GM18502 (cell line): ENCODE measurements around the gene RBBP6.

ENCODE experiments used
- ATAC-seq: cut with Tn5 transposase; IDR thresholded peaks from one replicate; pipeline ENCODE4 v1.9.1; 2021; ENCODE audit warnings: mild to moderate bottlenecking; ENCODE audit not compliant: unreplicated experiment, poor library complexity

The RBBP6 gene

GRCh38 chr16:24524855-24525677 is 14.3 kb upstream of the RBBP6 start:
- ATAC-seq, result no peak

DNA sequence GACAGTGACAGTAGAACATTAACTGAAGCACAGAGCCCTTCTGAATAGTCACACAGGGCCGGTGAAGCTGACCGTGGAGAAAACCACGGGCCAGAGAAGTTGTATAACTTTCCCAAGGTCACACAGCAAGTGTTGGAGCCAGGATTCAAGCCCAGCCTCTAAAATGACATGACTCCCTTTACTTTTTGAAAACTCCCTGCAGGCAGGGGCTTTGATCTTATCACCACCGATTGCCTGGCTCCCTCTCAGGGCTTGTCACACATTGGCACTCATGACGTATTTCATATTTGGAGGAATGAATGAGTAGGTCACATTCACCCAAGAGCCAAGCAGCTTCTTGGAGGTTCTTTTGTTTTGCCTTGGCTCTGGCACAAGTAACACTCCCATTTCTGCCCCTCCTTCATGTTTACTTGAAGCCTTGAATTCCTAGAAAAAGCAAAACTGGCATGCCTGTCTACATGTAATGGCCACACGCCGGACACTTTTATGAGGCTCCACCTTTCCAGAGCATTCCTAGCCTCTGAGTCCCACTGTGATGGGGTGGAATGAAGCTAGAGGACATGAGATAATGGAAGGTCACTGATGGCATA is 13.3 kb upstream of the RBBP6 start:
- no peak for ATAC-seq

DNA sequence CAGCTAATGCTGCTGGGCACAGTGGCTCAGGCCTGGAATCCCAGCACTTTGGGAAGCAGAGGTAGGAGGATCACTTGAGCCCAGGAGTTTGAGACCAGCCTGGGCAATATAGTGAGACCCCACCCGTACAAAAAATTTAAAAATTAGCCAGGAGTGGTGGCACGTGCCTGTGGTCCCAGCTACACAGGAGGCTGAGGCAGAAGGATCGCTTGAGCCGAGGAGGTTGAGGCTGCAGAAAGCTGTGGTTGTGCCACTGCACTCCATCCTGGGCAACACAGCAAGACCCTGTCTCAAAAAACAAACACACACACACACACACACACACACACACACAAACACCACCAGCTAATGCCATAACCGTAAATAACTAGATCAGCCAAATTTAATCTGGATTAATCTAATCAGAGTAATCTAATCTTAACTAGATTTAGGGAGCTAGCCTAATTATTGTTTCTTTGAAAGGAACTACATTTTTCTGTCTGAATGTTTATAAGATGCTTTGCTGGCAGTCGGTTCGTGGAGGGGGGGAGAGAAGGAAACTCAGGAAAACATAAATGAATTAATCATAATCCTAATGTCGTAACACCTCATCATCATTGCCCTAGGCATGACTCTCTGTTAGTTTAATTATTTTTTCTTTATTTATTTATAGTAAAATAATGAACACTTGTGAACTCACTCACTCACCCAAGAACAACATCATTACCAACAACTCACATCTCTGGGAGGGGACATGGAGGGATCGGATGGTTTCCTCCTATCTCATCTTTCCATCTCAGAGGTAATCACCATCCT is 12.5 kb upstream of the RBBP6 start:
- no peak for ATAC-seq

- no peak for ATAC-seq
Measured at GRCh38 chr16:24531166-24531565, 8.2 kb upstream of the RBBP6 start.

- ATAC-seq, result no peak
Measured at GRCh38 chr16:24534620-24535019, 4.7 kb upstream of the RBBP6 start.

DNA sequence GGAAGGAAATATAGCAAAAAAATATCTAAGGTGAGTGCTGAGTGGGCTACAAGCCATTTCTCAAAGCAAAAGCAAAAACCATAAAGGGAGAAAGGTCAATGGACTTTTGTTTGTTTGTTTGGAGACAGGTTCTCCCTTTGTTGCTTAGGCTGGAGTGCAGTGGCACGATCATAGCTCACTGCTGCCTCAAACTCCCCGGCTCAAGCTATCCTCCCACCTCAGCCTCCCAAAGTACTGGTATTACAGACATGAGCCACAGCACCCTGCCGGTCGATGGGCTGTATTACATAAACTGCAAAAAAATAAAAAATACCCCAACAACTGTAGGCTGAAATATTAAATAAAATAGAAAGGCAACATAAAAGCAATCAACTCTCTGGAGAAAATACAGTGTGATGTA is 3.5 kb upstream of the RBBP6 start:
- ATAC-seq, result no peak

- ATAC-seq, result no peak
Measured at GRCh38 chr16:24536671-24537070, 2.7 kb upstream of the RBBP6 start.

- no peak for ATAC-seq
Measured at GRCh38 chr16:24537474-24538337, 1.7 kb upstream of the RBBP6 start.

DNA sequence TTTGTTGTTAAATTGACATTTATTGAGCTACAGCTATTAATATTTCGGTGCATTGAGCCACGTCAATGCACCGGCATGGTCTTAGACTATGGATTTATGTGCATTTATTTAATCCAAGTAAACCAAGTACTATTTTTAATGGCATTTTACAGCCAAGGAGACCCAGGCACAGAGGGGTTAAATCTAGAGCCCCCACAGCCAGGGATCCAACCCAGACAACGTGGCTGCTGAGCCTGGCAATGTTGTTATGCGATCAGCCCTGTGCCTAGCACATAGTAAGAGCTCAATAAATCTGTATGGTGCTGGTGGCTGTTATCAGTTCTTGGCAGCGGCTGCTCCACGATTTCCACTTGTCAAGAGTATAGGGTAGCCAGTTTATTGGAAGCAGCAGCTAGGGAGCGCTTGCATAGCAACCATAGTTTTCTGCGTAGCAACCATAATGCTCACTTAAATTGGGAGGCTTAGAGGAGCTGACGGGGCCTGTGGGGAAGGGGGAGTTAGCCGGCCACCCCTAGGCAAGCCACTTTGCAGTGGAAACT is 541 bp upstream of the RBBP6 start:
- no peak for ATAC-seq

DNA sequence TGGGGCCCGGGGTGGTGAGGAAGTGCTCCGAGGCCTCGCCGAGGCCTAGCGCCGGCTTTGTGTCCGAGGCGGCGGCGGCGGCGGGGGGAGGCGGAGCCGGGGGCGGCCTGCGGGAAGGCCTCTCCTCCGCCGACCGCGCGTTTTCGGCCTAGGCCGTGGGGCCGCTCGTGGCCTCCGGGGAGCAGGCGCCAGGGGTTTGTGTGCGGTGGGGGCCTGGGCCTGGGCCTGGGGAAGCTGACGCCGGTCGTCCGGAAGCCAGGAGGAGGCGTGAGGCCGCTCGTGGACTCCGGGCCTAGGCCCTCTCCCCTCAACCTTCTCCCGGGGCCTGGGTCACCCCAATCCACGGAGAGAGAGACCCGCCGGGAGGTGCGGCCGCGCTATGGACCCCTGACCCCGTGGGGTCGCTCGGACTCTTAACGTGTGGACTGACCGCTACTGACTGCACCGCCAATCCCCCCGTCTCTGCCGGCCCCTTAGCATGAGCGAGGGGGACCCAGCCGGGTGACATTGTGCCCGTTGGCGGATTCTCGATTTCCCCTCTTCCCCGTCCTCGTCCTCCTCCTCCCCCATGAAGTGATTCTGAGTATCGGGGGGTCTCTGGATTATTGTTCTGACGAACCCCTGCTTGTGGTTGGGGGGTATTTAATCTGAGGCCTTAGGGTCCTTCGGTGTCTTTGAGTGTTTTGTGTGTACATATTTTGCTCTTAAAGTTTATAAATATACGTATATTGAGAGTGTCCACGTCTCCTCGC is 660 bp downstream of the RBBP6 start:
- ATAC-seq, result peak; percentile 38

DNA sequence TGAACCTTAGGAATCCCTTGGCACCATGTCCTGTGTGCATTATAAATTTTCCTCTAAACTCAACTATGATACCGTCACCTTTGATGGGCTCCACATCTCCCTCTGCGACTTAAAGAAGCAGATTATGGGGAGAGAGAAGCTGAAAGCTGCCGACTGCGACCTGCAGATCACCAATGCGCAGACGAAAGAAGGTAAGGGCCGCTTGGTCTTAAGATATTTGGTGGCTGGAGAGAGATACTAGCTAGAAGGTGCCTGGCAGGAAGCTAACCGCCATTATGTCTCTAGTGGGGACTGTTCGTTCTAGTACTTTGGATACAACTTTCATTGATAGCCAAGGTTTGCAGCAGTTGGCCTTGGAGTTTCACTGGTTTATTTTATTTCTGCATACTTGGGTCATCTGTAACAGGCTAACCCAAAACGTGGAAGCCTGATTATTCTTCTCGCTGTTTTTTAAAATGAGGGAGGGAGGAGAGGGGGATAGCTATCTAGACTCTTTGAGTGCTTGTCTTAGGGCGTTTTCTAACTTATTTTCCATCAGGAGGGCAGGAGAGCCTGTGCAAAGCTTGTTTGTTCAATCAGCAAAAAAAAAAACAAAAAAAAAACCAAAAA is 1.3 kb downstream of the RBBP6 start:
- ATAC-seq, result no peak

DNA sequence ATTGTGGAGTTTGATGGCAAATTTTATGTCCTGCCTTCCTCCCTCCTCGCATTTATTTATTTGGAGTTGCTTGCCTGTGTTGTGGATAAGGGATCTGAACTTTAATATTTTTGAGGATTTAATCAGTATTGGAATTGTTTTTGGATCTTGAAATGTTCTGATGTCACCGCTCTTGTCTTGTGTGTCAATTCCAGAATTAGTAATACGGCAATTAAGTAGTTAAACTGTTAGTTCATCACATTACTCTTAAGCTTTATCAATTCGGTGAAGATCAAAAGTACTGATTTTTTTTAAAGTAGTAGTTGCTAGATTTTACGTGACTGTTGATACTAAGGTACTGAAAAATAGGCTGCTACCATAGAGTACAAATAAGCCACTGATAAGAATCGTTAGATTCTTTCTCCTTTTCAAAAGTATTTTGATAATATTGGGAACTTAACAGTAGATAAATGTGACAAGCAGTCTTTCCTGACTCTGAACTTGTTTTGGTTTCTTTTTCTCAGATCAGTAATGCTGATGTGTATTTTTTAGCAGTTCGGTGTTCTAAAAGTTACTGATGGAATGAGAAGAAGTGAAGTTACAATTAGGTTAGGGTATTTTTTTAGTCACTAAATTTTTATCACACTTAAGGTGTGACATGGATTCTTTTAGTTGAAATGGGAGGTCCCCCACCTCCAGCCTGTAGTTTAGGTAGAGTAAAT is 2.0 kb downstream of the RBBP6 start:
- ATAC-seq, result no peak

DNA sequence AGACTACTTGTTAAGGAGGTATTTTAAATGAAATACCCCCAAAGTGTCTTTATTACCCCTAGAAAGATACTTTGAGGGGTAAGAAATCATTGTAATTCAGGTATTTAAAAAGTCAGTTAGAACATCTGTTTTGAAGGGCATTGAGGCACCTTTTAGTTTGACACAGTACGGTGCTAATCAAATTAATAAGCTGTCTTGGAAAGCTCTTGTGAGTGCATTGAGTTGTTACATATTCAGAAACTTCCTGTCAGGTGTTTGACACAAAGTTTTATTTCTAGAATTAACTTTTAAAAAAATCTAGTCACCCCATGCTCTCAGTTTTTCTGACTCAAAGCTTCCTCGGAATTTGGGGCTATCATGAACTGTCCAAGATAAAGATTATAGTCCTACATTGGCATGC is 4.6 kb downstream of the RBBP6 start:
- no peak for ATAC-seq

DNA sequence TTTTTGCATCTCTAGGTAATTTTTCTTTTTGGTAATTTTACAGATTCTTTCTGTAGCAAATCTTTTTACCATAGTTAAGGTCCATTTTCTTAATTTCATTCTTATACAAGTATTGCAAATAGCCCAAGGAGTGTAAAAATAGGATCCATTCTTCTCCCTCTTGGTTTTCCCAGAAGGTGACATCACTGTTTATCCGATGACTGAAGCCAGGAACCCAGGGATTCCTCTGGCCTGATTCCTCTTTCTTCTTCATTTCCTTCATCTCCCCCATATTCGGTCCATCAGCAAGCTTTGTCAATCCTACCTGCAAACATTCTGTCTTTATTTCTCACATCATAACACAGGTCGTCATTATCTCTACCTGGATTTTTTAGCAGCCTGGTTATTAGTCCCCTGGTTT is 5.3 kb downstream of the RBBP6 start:
- ATAC-seq, result no peak

DNA sequence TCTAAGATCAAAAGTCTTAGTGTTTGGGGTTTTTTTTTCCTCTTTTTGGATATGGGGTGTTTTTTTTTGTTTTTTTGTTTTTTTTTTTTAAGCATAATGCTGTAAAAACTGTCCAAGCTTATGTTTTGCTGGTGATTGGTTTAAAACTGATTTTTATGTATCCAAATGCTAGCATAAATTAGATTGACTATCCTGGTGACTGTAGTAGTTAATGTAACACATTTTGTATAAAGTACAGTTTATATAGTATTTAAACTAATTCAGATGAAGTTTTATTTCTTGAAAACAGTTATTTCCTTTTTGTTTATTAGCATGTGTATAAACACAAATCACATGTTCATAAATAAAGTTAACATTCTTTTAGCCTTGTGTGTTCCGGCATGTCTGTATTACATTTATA is 10.9 kb downstream of the RBBP6 start:
- no peak for ATAC-seq

- no peak for ATAC-seq
Measured at GRCh38 chr16:24552705-24553246, 13.4 kb downstream of the RBBP6 start.

GRCh38 chr16:24553983-24554382 is 14.6 kb downstream of the RBBP6 start:
- no peak for ATAC-seq

DNA sequence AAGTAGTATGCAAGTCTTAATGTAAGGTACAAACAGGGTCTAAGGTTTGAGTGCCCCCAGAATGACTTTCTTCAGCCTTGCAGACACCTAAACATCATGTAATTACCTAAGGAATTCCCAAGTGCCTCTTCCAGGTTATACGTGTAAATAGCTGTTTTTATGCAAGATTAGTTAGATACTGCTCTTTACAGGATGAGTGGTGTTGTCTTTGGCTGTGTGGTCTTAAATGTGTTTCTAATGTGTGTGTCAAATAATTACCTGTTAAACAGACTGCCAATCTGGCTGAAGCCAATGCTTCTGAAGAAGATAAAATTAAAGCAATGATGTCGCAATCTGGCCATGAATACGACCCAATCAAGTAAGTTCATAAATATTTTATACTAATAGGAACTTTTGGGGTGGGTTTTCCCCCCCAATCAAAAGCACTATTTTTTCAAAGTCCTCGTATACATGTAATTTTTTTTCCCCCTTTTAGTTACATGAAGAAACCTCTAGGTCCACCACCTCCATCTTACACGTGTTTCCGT is 16.0 kb downstream of the RBBP6 start:
- no peak for ATAC-seq
